NCI-H82 treated with DMSO at 0.1 percent for 48 hours (cell line): ENCODE results near the gene HSD17B11.
"Not testable (repeated sequence)": the region's sequence is repeated elsewhere in the genome, so short reads cannot be mapped to it uniquely, and the experiment has no call there.

ENCODE experiments used
- DNase-seq: peaks from one replicate; lab custom pipeline; 2025; ENCODE audit not compliant: unreplicated experiment; lab: John Stamatoyannopoulos, UW

Gene HSD17B11

GRCh38 chr4:87406462-87406861, 15.5 kb upstream of the HSD17B11 start:
- DNase-seq, result no peak

- DNase-seq, result no peak
Observed at GRCh38 chr4:87405211-87405820, 14.3 kb upstream of the HSD17B11 start.

- not testable (repeated sequence) for DNase-seq
Observed at GRCh38 chr4:87403732-87404131, 12.7 kb upstream of the HSD17B11 start.

- no peak for DNase-seq
Observed at GRCh38 chr4:87399954-87400353, 9.0 kb upstream of the HSD17B11 start.

GRCh38 chr4:87399148-87399547, 8.2 kb upstream of the HSD17B11 start:
- no peak for DNase-seq

- DNase-seq, result not testable (repeated sequence)
Observed at GRCh38 chr4:87395851-87396250, 4.9 kb upstream of the HSD17B11 start.

GRCh38 chr4:87395073-87395472, 4.1 kb upstream of the HSD17B11 start:
- not testable (repeated sequence) for DNase-seq

- DNase-seq, result no peak
Observed at GRCh38 chr4:87392183-87392582, 1.2 kb upstream of the HSD17B11 start.

GRCh38 chr4:87391576-87392054, 627 bp upstream of the HSD17B11 start:
- DNase-seq, result no peak

GRCh38 chr4:87390551-87390890, 467 bp downstream of the HSD17B11 start:
- no peak for DNase-seq

- not testable (repeated sequence) for DNase-seq
Observed at GRCh38 chr4:87390055-87390454, 933 bp downstream of the HSD17B11 start.

- no peak for DNase-seq
Observed at GRCh38 chr4:87388901-87389300, 2.1 kb downstream of the HSD17B11 start.

- no peak for DNase-seq
Observed at GRCh38 chr4:87387237-87387636, 3.8 kb downstream of the HSD17B11 start.

- DNase-seq, result not testable (repeated sequence)
Observed at GRCh38 chr4:87384466-87385132, 6.4 kb downstream of the HSD17B11 start.

GRCh38 chr4:87382931-87383330, 8.1 kb downstream of the HSD17B11 start:
- DNase-seq, result no peak

GRCh38 chr4:87382116-87382515, 8.9 kb downstream of the HSD17B11 start:
- DNase-seq, result no peak

- no peak for DNase-seq
Observed at GRCh38 chr4:87377816-87378215, 13.2 kb downstream of the HSD17B11 start.

GRCh38 chr4:87375719-87376291, 15.2 kb downstream of the HSD17B11 start:
- DNase-seq, result peak; percentile 15

- no peak for DNase-seq
Observed at GRCh38 chr4:87370068-87370467, 20.9 kb downstream of the HSD17B11 start.

- no peak for DNase-seq
Observed at GRCh38 chr4:87366521-87367162, 24.3 kb downstream of the HSD17B11 start.

GRCh38 chr4:87365348-87365747, 25.6 kb downstream of the HSD17B11 start:
- no peak for DNase-seq

GRCh38 chr4:87363552-87363951, 27.4 kb downstream of the HSD17B11 start:
- DNase-seq, result no peak
